SH-SY5Y (cell line): ENCODE measurements around the gene SLC9A1.

ENCODE experiments used
- GATA2 ChIP-seq: IDR thresholded peaks from 2 replicates; pipeline ENCODE4 v1.6.1; 2011; ENCODE audit warnings: mild to moderate bottlenecking, low read depth, low read length
- GATA3 ChIP-seq: IDR thresholded peaks from 2 replicates; pipeline ENCODE4 v1.6.1; 2011; ENCODE audit warnings: low read depth, mild to moderate bottlenecking, low read length, moderate library complexity

SLC9A1 gene

GRCh38 chr1:27057801-27058625 lies 96.9 kb downstream of the SLC9A1 start:
- TF ChIP-seq GATA3: no peak
- no peak for TF ChIP-seq GATA2

DNA sequence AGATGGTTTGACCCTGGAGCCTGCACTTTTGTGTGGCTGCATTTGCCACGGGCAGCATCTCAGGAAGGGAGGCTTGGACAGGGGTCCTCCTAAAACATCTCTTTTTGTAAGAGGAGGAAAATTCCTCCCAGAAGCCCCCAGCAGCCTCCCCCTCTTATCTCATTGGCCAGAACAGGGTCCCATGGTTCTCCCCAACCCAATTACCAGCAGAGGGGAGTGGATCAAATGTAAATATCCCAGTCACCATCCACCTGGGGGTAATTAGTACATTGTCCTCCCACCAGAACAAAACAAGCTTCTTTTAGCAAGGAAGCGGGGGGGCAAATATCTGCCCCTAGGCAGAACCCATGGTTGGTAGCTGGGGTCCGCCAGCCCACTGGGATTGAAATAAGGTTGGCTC lies 97.5 kb downstream of the SLC9A1 start:
- TF ChIP-seq GATA3: no peak
- no peak for TF ChIP-seq GATA2

DNA sequence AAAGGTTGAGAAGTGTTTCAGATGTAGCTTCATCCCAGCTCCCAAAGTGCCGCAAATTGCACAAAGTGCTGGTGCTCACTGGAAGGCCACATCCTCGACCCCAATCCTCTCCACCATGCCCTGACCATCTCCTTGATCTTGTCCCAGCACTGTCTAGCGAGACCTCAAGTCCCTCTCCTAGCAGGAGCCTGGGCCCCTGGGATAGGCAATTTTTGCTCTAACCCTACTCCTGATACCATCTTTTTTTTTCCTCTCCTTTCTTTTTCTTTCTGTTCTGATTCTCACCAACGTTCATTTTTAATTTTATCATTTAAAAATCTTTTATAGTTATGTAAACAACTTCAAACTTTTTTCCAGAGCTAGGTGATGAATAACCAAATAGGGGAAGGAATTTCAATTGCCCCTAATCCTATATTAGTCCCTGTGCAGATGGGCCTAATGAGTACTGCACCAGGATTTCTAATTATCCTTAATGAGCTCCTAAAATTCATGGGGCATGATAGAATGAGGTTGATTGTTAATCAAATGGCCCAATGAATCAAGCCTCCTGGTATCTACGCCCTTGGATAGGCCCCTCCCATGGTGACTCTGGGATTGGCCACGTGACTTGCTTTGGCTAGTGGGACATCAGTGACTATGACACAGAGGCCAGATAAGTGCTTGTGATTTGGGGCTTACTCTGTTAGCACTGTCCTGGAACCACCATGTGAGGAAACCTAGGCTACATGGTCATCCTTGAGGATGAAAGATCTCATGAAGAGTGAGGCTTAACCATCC lies 100.8 kb downstream of the SLC9A1 start:
- no peak for TF ChIP-seq GATA2
- TF ChIP-seq GATA3: no peak

- TF ChIP-seq GATA2: no peak
- TF ChIP-seq GATA3: no peak
Observed at GRCh38 chr1:27052527-27052926, 102.4 kb downstream of the SLC9A1 start.

- no peak for TF ChIP-seq GATA3
- no peak for TF ChIP-seq GATA2
Observed at GRCh38 chr1:27049607-27050006, 105.3 kb downstream of the SLC9A1 start.

- no peak for TF ChIP-seq GATA3
- no peak for TF ChIP-seq GATA2
Observed at GRCh38 chr1:27049100-27049499, 105.8 kb downstream of the SLC9A1 start.
